Osteoblast (primary cell): ENCODE measurements around the gene DNAJC5. TPM values are rescaled to one million over a fixed set of nuclear protein-coding genes. Genes with fewer than 3 reads are reported as not detected.
A peak's percentile ranks its signal among the peaks of the same experiment; 100 is the strongest.
"Not testable (repeated sequence)": the region's sequence is repeated elsewhere in the genome, so short reads cannot be mapped to it uniquely, and the experiment has no call there.

Experiments
- DNase-seq: peaks from one replicate; pipeline ENCODE4 v3.0.0; 2011; ENCODE audit warnings: low spot score, mixed read lengths; ENCODE audit not compliant: insufficient read length; ENCODE audit errors: missing footprints
- H2AFZ ChIP-seq: 2 replicates; pipeline ENCODE4 v1.6.0; 2011; ENCODE audit warnings: mild to moderate bottlenecking, low read length
- H3K27ac ChIP-seq: 2 replicates; pipeline ENCODE4 v1.5.1; 2011; ENCODE audit warnings: mild to moderate bottlenecking, low read depth, low read length, moderate library complexity
- H3K27me3 ChIP-seq: 2 replicates; pipeline ENCODE4 v1.6.0; 2012; ENCODE audit warnings: mild to moderate bottlenecking, control low read depth, inconsistent platforms, low read length, moderate library complexity; ENCODE audit not compliant: insufficient read depth
- H3K36me3 ChIP-seq: 2 replicates; pipeline ENCODE4 v1.5.1; 2011; ENCODE audit warnings: mild to moderate bottlenecking, low read length, control low read depth, moderate library complexity; ENCODE audit not compliant: insufficient read depth
- H3K4me1 ChIP-seq: 2 replicates; pipeline ENCODE4 v1.5.1; 2011; ENCODE audit warnings: mild to moderate bottlenecking, low read length, control low read depth, moderate library complexity; ENCODE audit not compliant: insufficient read depth
- H3K4me2 ChIP-seq: 2 replicates; pipeline ENCODE4 v1.6.0; 2011; ENCODE audit warnings: mild to moderate bottlenecking, low read length; ENCODE audit not compliant: insufficient read depth
- H3K4me3 ChIP-seq: fragments of 200-600 bp; sonication (generic); 3 replicates; pipeline ENCODE4 v1.5.1; 2012; ENCODE audit warnings: mild to moderate bottlenecking, low read length, inconsistent platforms; ENCODE audit not compliant: insufficient read depth
- H3K79me2 ChIP-seq: 2 replicates; pipeline ENCODE4 v1.6.0; 2012; ENCODE audit warnings: mild to moderate bottlenecking, low read length, control low read depth, inconsistent platforms; ENCODE audit not compliant: insufficient read depth
- H3K9me3 ChIP-seq: 2 replicates; pipeline ENCODE4 v1.5.1; 2011; ENCODE audit warnings: low read depth, low read length, control low read depth
- H4K20me1 ChIP-seq: 2 replicates; pipeline ENCODE4 v1.6.0; 2012; ENCODE audit warnings: mild to moderate bottlenecking, low read length, control low read depth; ENCODE audit not compliant: insufficient read depth
- total RNA-seq: library from RNA; depleted of rRNA; stranded (reverse); fragments of >200 nt; gene quantifications from 2 replicates; pipeline ENCODE4 v1.2.3, GENCODE V29; 2012
- TF ChIP-seq, protein P1 (sequence below): IDR thresholded peaks from 2 replicates; pipeline ENCODE4 v1.5.1; 2011; ENCODE audit warnings: mild to moderate bottlenecking, low read depth, low read length, moderate library complexity; ENCODE audit errors: extremely low read depth

The DNAJC5 gene
- total RNA-seq, 1 donor = 53.9 TPM

DNA sequence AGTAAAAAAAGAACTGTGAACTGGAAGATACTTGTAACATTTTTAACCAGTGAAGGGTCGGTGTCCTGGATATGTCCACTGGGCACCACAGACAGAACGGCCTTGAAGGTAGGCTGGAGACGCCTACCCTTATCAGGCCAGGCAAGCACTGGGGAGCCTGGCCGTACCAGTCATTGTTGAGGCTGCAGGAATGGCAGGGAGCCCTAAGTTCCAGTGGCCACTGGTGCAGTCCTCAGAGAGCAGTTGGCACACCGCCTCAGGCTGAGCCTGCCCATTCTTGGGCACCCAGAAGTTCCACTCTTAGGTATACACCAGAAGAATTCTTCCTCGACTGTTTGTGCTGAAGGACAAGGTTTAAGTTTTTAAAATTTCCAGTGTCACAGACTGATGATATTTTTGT, 20.5 kb downstream of the DNAJC5 start:
- Histone ChIP-seq H3K4me2 (no peak overlapping the region), H3K4me1 (peaks cover 7% of the 10 kb centered on the region), H3K4me3 (no peak overlapping the region), H4K20me1 (peaks cover 58% of the 10 kb centered on the region), H3K27ac (no peak overlapping the region), H3K27me3 (no peaks in the 10 kb centered on the region), H3K36me3 (peaks cover 2% of the 10 kb centered on the region), H2AFZ (no peak overlapping the region), H3K79me2 (peaks cover 92% of the 10 kb centered on the region), H3K9me3 (no peaks in the 10 kb centered on the region)
- DNase-seq = peak; percentile 49
- TF ChIP-seq, protein P1, sequence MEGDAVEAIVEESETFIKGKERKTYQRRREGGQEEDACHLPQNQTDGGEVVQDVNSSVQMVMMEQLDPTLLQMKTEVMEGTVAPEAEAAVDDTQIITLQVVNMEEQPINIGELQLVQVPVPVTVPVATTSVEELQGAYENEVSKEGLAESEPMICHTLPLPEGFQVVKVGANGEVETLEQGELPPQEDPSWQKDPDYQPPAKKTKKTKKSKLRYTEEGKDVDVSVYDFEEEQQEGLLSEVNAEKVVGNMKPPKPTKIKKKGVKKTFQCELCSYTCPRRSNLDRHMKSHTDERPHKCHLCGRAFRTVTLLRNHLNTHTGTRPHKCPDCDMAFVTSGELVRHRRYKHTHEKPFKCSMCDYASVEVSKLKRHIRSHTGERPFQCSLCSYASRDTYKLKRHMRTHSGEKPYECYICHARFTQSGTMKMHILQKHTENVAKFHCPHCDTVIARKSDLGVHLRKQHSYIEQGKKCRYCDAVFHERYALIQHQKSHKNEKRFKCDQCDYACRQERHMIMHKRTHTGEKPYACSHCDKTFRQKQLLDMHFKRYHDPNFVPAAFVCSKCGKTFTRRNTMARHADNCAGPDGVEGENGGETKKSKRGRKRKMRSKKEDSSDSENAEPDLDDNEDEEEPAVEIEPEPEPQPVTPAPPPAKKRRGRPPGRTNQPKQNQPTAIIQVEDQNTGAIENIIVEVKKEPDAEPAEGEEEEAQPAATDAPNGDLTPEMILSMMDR = no peak

GRCh38 chr20:63916371-63916939, 21.5 kb downstream of the DNAJC5 start:
- not testable (repeated sequence) for H3K36me3 ChIP-seq, H3K4me2 ChIP-seq, H3K9me3 ChIP-seq, H3K4me1 ChIP-seq, H3K27ac ChIP-seq, H2AFZ ChIP-seq, H3K27me3 ChIP-seq, DNase-seq, H3K4me3 ChIP-seq
- H4K20me1 ChIP-seq = peaks cover 48% of the 10 kb centered on the region
- H3K79me2 ChIP-seq = peaks cover 90% of the 10 kb centered on the region

DNA sequence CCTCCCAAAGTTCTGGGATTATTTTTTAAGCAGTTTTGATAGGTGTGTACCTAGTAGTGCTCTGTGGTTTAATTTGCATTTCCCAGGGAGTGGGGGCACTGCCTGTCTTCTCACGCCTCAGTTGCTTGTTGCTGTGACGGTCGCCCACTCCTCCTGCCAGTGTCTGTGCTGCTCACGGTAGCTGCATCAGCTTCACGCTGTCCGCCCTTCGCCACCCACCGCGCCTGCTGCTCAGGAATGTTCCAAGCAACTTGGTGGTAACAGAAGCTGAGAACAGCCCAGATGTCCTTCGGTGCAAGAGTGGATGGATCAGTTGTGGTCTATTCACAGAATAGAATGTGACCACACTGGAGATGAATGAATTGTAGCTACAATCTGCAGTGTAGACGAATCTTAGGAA, 22.9 kb downstream of the DNAJC5 start:
- peak; percentile 38 for DNase-seq
- Histone ChIP-seq H3K27me3 (no peaks in the 10 kb centered on the region), H3K36me3 (peaks cover 5% of the 10 kb centered on the region), H3K79me2 (peaks cover 90% of the 10 kb centered on the region), H3K4me2 (no peak overlapping the region), H3K9me3 (no peaks in the 10 kb centered on the region), H3K4me1 (no peaks in the 10 kb centered on the region), H3K4me3 (no peak overlapping the region), H4K20me1 (peaks cover 42% of the 10 kb centered on the region), H3K27ac (no peak overlapping the region), H2AFZ (no peak overlapping the region)
- TF ChIP-seq, protein P1 = no peak

- no peaks in the 10 kb centered on the region for H3K4me1 ChIP-seq
Observed at GRCh38 chr20:63919130-63919529, 24.2 kb downstream of the DNAJC5 start.

More at GRCh38 chr20:63919130-63919529, 24.2 kb downstream of the DNAJC5 start:
- DNase-seq = no peak
- H3K27ac ChIP-seq = no peak overlapping the region
- peaks cover 38% of the 10 kb centered on the region for H4K20me1 ChIP-seq
- H3K4me2 ChIP-seq = no peak overlapping the region
- H3K27me3 ChIP-seq = no peaks in the 10 kb centered on the region
- no peaks in the 10 kb centered on the region for H3K9me3 ChIP-seq
- TF ChIP-seq, protein P1 = no peak
- H3K4me3 ChIP-seq = no peak overlapping the region
- H2AFZ ChIP-seq = no peak overlapping the region
- peaks cover 90% of the 10 kb centered on the region for H3K79me2 ChIP-seq
- peaks cover 2% of the 10 kb centered on the region for H3K36me3 ChIP-seq
